PC-3 (cell line): ENCODE results near the gene TMEM164. TPM values are rescaled to one million over a fixed set of nuclear protein-coding genes. Genes with fewer than 3 reads are reported as not detected.

Experiments
- ATAC-seq: fragments of 200-7000 bp; cut with Tn5 transposase; 2 replicates; pipeline ENCODE4 v1.9.1; 2020; ENCODE audit warnings: mild to moderate bottlenecking, moderate library complexity
- BruUV-seq: library from RNA; stranded (reverse); fragments of 400-500 nt; replicated peaks from 2 replicates; lab custom pipeline; 2021; lab: Mats Ljungman, UMichigan
- CTCF ChIA-PET: fragments of 300-600 bp; sonication (Branson Sonifier 250); formaldehyde crosslinking; loops from one replicate; lab custom pipeline; 2022; ENCODE audit warnings: antibody characterized with exemption; lab: Charles Lee
- POLR2A ChIA-PET: fragments of 300-600 bp; sonication (Branson Sonifier 250); formaldehyde crosslinking; loops from one replicate; lab custom pipeline; 2022; ENCODE audit warnings: antibody characterized with exemption; ENCODE audit not compliant: unreplicated experiment; lab: Charles Lee
- DNase-seq: peaks from one replicate; pipeline ENCODE4 v3.0.0-alpha.2; 2015
- H2AFZ ChIP-seq: fragments of 300-600 bp; sonication (generic); 2 replicates; pipeline ENCODE4 v1.6.0; 2016; ENCODE audit warnings: antibody characterized with exemption, low read length
- H3F3A ChIP-seq: fragments of 300-600 bp; sonication (generic); one replicate; pipeline ENCODE4 v1.6.0; 2017; ENCODE audit warnings: antibody characterized with exemption, low read length, control low read depth, mild to moderate bottlenecking; ENCODE audit not compliant: unreplicated experiment
- H3K27ac ChIP-seq: fragments of 300-600 bp; sonication (generic); 2 replicates; pipeline ENCODE4 v1.5.1; 2016; ENCODE audit warnings: mild to moderate bottlenecking, low read length
- H3K27me3 ChIP-seq: fragments of 300-600 bp; sonication (generic); 2 replicates; pipeline ENCODE4 v1.6.1; 2016; ENCODE audit warnings: low read length, mixed read lengths
- H3K36me3 ChIP-seq: fragments of 300-600 bp; sonication (generic); 2 replicates; pipeline ENCODE4 v1.6.1; 2016; ENCODE audit warnings: low read depth, mixed run types, low read length, mixed read lengths
- H3K4me1 ChIP-seq: fragments of 300-600 bp; sonication (generic); 2 replicates; pipeline ENCODE4 v1.5.1; 2016; ENCODE audit warnings: low read length; ENCODE audit not compliant: insufficient read depth
- H3K4me2 ChIP-seq: fragments of 300-600 bp; sonication (generic); 2 replicates; pipeline ENCODE4 v1.6.0; 2016; ENCODE audit warnings: low read length
- H3K4me3 ChIP-seq: fragments of 300-600 bp; sonication (generic); 2 replicates; pipeline ENCODE4 v1.5.1; 2016; ENCODE audit warnings: mild to moderate bottlenecking, low read length, mixed read lengths
- H3K79me2 ChIP-seq: fragments of 300-600 bp; sonication (generic); 2 replicates; pipeline ENCODE4 v1.6.1; 2017; ENCODE audit warnings: low read length, mixed read lengths
- H3K9ac ChIP-seq: fragments of 300-600 bp; sonication (generic); 2 replicates; pipeline ENCODE4 v1.6.0; 2016; ENCODE audit warnings: mild to moderate bottlenecking, low read length
- H3K9me2 ChIP-seq: fragments of 300-600 bp; sonication (generic); replicated peaks from 2 replicates; pipeline ENCODE4 v1.6.1; 2016; ENCODE audit warnings: mixed run types, low read length, mixed read lengths
- H3K9me3 ChIP-seq: fragments of 300-600 bp; sonication (generic); 2 replicates; pipeline ENCODE4 v1.6.1; 2016; ENCODE audit warnings: low read length, mixed read lengths
- H4K20me1 ChIP-seq: fragments of 300-600 bp; sonication (generic); 2 replicates; pipeline ENCODE4 v1.6.1; 2016; ENCODE audit warnings: low read length, mixed read lengths
- EZH2 ChIP-seq: fragments of 300-600 bp; sonication (generic); IDR thresholded peaks from one replicate; pipeline ENCODE4 v1.6.1; 2017; ENCODE audit warnings: antibody characterized with exemption, mild to moderate bottlenecking, low read length; ENCODE audit not compliant: unreplicated experiment
- EZH2phosphoT487 ChIP-seq: fragments of 300-600 bp; sonication (generic); IDR thresholded peaks from 2 replicates; pipeline ENCODE4 v1.6.1; 2018; ENCODE audit warnings: mild to moderate bottlenecking, antibody characterized with exemption, low read length, borderline replicate concordance
- intact Hi-C: fragments of 100-400 bp; cut with micrococcal nuclease; formaldehyde crosslinking; loops from 2 replicates; pipeline ENCODE4 v1.9.0; 2023
- total RNA-seq: library from RNA; depleted of rRNA; stranded (reverse); fragments of >200 nt; gene quantifications from 2 replicates; pipeline ENCODE4 v1.2.3, GENCODE V29; 2014
- TF ChIP-seq, protein P1 (sequence below): fragments of 300-600 bp; sonication (generic); conservative IDR thresholded peaks from 2 replicates; pipeline ENCODE4 v1.5.1; 2017; ENCODE audit warnings: antibody characterized with exemption, low read depth, mild to moderate bottlenecking, low read length

TMEM164 gene
- total RNA-seq, 1 experiment from 2014 or later = 26.6 TPM

DNA sequence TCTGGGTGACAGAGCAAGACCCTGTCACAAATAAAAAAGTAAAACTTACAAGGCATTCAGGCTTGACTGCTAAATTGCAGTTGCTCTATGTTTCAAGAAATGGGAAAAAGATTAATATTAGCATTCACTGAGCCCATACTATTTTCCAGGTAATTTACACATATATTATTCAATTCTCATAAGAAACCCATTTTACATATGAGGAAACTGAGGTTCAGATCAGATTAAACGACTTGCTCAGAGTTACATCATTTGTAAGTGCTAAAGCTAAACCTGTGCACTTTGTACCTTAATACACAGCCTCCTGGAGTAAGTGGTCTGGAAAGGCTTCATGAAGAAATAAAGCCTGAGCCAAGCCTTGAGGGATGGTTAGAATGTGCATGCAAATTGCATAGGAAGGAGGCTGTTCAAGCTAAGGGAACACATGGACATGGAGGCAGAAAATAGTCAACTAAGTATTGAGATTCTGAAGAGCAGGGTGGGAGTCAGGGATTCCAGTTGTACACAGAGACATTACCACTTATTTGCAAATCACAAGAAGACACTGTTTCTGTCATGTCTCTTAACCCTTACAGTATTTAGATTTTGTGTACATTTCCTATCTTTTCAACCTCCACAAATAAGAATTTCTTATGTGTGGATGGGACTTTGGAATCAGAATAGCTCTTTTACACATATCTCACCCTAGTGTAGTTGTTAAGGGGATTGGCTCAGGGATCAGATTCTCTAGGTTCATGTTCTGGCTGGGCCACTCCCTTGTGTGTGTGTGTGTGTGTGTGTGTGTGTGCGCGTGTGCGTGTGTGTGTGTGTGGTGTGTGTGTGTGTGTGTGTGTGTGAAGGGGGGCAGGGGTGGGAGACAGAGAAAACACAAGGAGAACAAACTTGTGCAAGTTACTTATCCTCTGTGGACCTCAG, 113.4 kb downstream of the TMEM164 start:
- H3K36me3 ChIP-seq = no peaks in the 10 kb centered on the region
- no peaks in the 10 kb centered on the region for H3K27me3 ChIP-seq
- CTCF ChIA-PET = interaction anchor here (0.5 kb wide), 1 partner anchor 10 kb away, joined by 5 read pairs; no protein-coding TSS in a partner anchor
- no peak for TF ChIP-seq EZH2phosphoT487
- TF ChIP-seq, protein P1, sequence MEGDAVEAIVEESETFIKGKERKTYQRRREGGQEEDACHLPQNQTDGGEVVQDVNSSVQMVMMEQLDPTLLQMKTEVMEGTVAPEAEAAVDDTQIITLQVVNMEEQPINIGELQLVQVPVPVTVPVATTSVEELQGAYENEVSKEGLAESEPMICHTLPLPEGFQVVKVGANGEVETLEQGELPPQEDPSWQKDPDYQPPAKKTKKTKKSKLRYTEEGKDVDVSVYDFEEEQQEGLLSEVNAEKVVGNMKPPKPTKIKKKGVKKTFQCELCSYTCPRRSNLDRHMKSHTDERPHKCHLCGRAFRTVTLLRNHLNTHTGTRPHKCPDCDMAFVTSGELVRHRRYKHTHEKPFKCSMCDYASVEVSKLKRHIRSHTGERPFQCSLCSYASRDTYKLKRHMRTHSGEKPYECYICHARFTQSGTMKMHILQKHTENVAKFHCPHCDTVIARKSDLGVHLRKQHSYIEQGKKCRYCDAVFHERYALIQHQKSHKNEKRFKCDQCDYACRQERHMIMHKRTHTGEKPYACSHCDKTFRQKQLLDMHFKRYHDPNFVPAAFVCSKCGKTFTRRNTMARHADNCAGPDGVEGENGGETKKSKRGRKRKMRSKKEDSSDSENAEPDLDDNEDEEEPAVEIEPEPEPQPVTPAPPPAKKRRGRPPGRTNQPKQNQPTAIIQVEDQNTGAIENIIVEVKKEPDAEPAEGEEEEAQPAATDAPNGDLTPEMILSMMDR = no peak
- ATAC-seq = no peak
- H3K27ac ChIP-seq = no peak overlapping the region
- no TSS peak for BruUV-seq
- H3K9me3 ChIP-seq = no peaks in the 10 kb centered on the region
- H3F3A ChIP-seq = no peaks in the 10 kb centered on the region
- H3K9ac ChIP-seq = no peak overlapping the region
- intact Hi-C loops = no loop called here
- H3K4me1 ChIP-seq = no peaks in the 10 kb centered on the region
- no peaks in the 10 kb centered on the region for H3K9me2 ChIP-seq
- no peak overlapping the region for H3K4me3 ChIP-seq
- DNase-seq = no peak
- no peak overlapping the region for H2AFZ ChIP-seq
- H3K4me2 ChIP-seq = no peak overlapping the region
- H3K79me2 ChIP-seq = no peaks in the 10 kb centered on the region
- H4K20me1 ChIP-seq = no peaks in the 10 kb centered on the region
- POLR2A ChIA-PET = no interaction called here

DNA sequence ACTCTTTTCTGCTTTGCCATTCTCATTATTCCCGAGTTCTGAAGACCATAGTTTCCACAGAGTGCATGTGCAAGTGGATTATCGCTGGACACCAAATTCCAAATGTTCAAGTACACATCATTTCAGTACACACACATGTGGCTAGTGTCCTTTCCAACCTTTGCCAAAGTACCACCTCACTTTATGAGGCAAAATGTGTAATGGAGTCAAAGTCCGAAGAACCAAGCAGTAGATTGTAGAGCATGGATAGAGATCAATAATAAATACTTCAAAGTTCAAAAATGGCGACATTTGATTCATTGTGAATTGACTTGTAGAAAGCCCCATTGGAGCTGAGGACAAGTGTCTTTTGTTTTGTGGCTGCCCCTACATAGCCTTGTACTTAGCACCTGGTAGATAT, 115.6 kb downstream of the TMEM164 start:
- POLR2A ChIA-PET = no interaction called here
- DNase-seq (no peak), ATAC-seq (no peak)

DNA sequence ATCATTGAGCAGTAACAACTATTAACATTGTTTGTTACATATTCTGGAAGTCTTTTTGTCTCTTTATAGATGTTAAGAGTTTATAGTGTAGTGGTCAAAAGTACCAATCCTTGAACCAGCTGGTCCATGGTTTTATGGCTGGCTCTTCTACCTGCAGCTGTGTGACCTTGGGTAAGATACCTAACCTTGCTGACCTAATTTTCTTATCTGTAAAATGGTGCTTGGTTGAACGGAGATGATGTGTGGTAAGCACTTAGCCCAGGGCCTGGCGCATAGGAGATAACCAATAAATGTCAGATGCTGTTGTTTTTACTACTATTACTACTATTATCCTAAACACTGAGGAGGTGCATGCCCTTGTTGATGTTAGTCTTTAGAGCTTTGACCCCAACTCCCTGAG, 116.6 kb downstream of the TMEM164 start:
- Histone ChIP-seq H3K4me2 (no peak overlapping the region), H3F3A (no peaks in the 10 kb centered on the region), H4K20me1 (no peaks in the 10 kb centered on the region), H3K79me2 (no peaks in the 10 kb centered on the region), H3K36me3 (no peaks in the 10 kb centered on the region), H2AFZ (no peak overlapping the region), H3K27me3 (no peaks in the 10 kb centered on the region), H3K27ac (no peak overlapping the region), H3K9me3 (no peaks in the 10 kb centered on the region), H3K4me3 (no peak overlapping the region), H3K9me2 (no peaks in the 10 kb centered on the region), H3K9ac (no peak overlapping the region), H3K4me1 (no peaks in the 10 kb centered on the region)
- ChIA-PET POLR2A (no interaction called here), CTCF (no interaction called here)
- DNase-seq (no peak), ATAC-seq (no peak)
- TF ChIP-seq, protein P1 = no peak
- TF ChIP-seq EZH2phosphoT487 (no peak), EZH2 (no peak)
- intact Hi-C loops = no loop called here
- no TSS peak for BruUV-seq

More for the DNA sequence above, 115.6 kb downstream of the TMEM164 start:
- Histone ChIP-seq H3F3A (no peaks in the 10 kb centered on the region), H3K79me2 (no peaks in the 10 kb centered on the region), H3K9me3 (no peaks in the 10 kb centered on the region), H3K4me1 (no peaks in the 10 kb centered on the region), H2AFZ (no peak overlapping the region), H4K20me1 (no peaks in the 10 kb centered on the region), H3K4me3 (no peak overlapping the region), H3K9me2 (no peaks in the 10 kb centered on the region), H3K9ac (no peak overlapping the region), H3K27me3 (no peaks in the 10 kb centered on the region), H3K27ac (no peak overlapping the region), H3K4me2 (no peak overlapping the region), H3K36me3 (no peaks in the 10 kb centered on the region)
- CTCF ChIA-PET = no interaction called here
- intact Hi-C loops = no loop called here
- BruUV-seq = no TSS peak
- TF ChIP-seq, protein P1 = no peak
- TF ChIP-seq EZH2phosphoT487 = no peak
- no peak for TF ChIP-seq EZH2
